Small intestine (tissue), 7 donors: ENCODE results near the gene MEGF11. TPM values are rescaled to one million over a fixed set of nuclear protein-coding genes. Genes with fewer than 3 reads are reported as not detected.

Experiments
- DNase-seq, 2 donors: peaks; one replicate each; pipeline versions ENCODE4 v3.0.0 to v3.0.0-alpha.2; 2013
- FAIRE-seq: peaks from 2 replicates; lab custom pipeline; 2012; peaks lifted over from hg19 to GRCh38; lab: Jason Lieb, UNC
- H3K27ac ChIP-seq, 3 donors: one replicate each; pipeline ENCODE4 v1.5.1; 2013; ENCODE audit warnings: low read length in 2 of 3, mild to moderate bottlenecking in 2 of 3, control low read depth in 1 of 3, inconsistent platforms in 1 of 3, low read depth in 1 of 3, moderate library complexity in 1 of 3
- H3K27me3 ChIP-seq, 3 donors: one replicate each; pipeline ENCODE4 v1.6.1; 2013; ENCODE audit warnings: low read length in 3 of 3, inconsistent platforms in 1 of 3; ENCODE audit not compliant: control insufficient read depth in 3 of 3, insufficient read depth in 3 of 3
- H3K36me3 ChIP-seq, 3 donors: one replicate each; pipeline ENCODE4 v1.6.1; 2013; ENCODE audit warnings: low read length in 3 of 3, inconsistent platforms in 1 of 3, low read depth in 1 of 3, mild to moderate bottlenecking in 1 of 3, moderate library complexity in 1 of 3; ENCODE audit not compliant: control insufficient read depth in 3 of 3, insufficient read depth in 2 of 3
- H3K4me1 ChIP-seq, 3 donors: one replicate each; pipeline ENCODE4 v1.6.1; 2013; ENCODE audit warnings: low read length in 2 of 3, inconsistent platforms in 1 of 3, low read depth in 1 of 3, mild to moderate bottlenecking in 1 of 3, moderate library complexity in 1 of 3; ENCODE audit not compliant: control insufficient read depth in 3 of 3, insufficient read depth in 2 of 3
- H3K4me3 ChIP-seq, 3 donors: one replicate each; pipeline ENCODE4 v1.5.1; 2013; ENCODE audit warnings: low read length in 3 of 3, control low read depth in 1 of 3, inconsistent platforms in 1 of 3, low read depth in 1 of 3, mild to moderate bottlenecking in 1 of 3, moderate library complexity in 1 of 3
- H3K9me3 ChIP-seq, 2 donors: one replicate each; pipeline ENCODE4 v1.6.1; 2013; ENCODE audit warnings: low read depth in 1 of 2, low read length in 1 of 2; ENCODE audit not compliant: control insufficient read depth in 2 of 2, insufficient read depth in 1 of 2
- WGBS, 3 donors: extraction: QIAGEN DNeasy Blood & Tissue Kit; methylation state at CpG; one replicate each; pipeline ENCODE4 v1.1.7; 2013; 5-methylcytosine and 5-hydroxymethylcytosine counted together
- polyA plus RNA-seq, 4 donors: library from polyadenylated mRNA; stranded (reverse) in 3 of 4; unstranded in 1 of 4; fragments of 200-250 nt in 3 of 4; fragments of 120-200 nt in 1 of 4; gene quantifications; one replicate each; pipeline versions ENCODE4 v1.2.1 to v1.2.3, GENCODE V29; 2013
- donor health status: healthy with polysubstance abuse.
- donor health status: control.
- donor health status: control.
- donor health status: Bipolar disorder and iron deficiency.
- donor health status: healthy.

The MEGF11 gene
- polyA plus RNA-seq, 4 donors, result 0.24 to 0.41 TPM; not detected in 2

- Histone ChIP-seq H3K27ac (no peak overlapping the region), H3K27me3 (no peaks in the 10 kb centered on the region), H3K9me3 (no peaks in the 10 kb centered on the region), H3K4me1 (no peaks in the 10 kb centered on the region), H3K36me3 (peaks cover 0 to 52% (median 0%) of the 10 kb centered on the region in 3 donors), H3K4me3 (no peak overlapping the region)
- DNase-seq, result no peak
- WGBS, 3 donors, result 93 to 96% (median 96%) methylated on average over 13 of the region's 13 CpGs
- FAIRE-seq, result no peak
Observed at GRCh38 chr15:65913631-65914199, 339.8 kb downstream of the MEGF11 start.

GRCh38 chr15:65912235-65912634, 341.3 kb downstream of the MEGF11 start:
- no peak overlapping the region for H3K4me3 ChIP-seq
- FAIRE-seq, result no peak

GRCh38 chr15:65910341-65910740, 343.2 kb downstream of the MEGF11 start:
- H3K4me3 ChIP-seq, result no peak overlapping the region
- FAIRE-seq (no peak), DNase-seq (no peak)
- H3K4me1 ChIP-seq, result peaks cover 2 to 11% (median 5%) of the 10 kb centered on the region in 3 donors
- H3K27me3 ChIP-seq, result no peaks in the 10 kb centered on the region
- H3K27ac ChIP-seq, result no peak overlapping the region
- H3K36me3 ChIP-seq, result peaks cover 2 to 62% (median 4%) of the 10 kb centered on the region in 3 donors
- 94 to 97% (median 95%) methylated on average over 4 of the region's 4 CpGs for WGBS, 3 donors
- no peaks in the 10 kb centered on the region for H3K9me3 ChIP-seq

More at GRCh38 chr15:65912235-65912634, 341.3 kb downstream of the MEGF11 start:
- H3K4me1 ChIP-seq, result no peaks in the 10 kb centered on the region
- H3K27me3 ChIP-seq, result no peaks in the 10 kb centered on the region
- no peak for DNase-seq
- H3K9me3 ChIP-seq, result no peaks in the 10 kb centered on the region
- 92 to 100% (median 100%) methylated on average over 2 of the region's 2 CpGs for WGBS, 3 donors
- peaks cover 0 to 58% (median 4%) of the 10 kb centered on the region in 3 donors for H3K36me3 ChIP-seq
- no peak overlapping the region for H3K27ac ChIP-seq

GRCh38 chr15:65909831-65910230, 343.7 kb downstream of the MEGF11 start:
- H3K36me3 ChIP-seq, result peaks cover 2 to 61% (median 4%) of the 10 kb centered on the region in 3 donors
- FAIRE-seq (no peak), DNase-seq (no peak)
- H3K4me1 ChIP-seq, result peaks cover 2 to 11% (median 5%) of the 10 kb centered on the region in 3 donors
- H3K27ac ChIP-seq, result no peak overlapping the region
- no peaks in the 10 kb centered on the region for H3K9me3 ChIP-seq
- WGBS, 3 donors, result 88 to 95% (median 93%) methylated on average over 3 of the region's 3 CpGs
- no peaks in the 10 kb centered on the region for H3K27me3 ChIP-seq
- no peak overlapping the region for H3K4me3 ChIP-seq

GRCh38 chr15:65908876-65909275, 344.7 kb downstream of the MEGF11 start:
- no peaks in the 10 kb centered on the region for H3K9me3 ChIP-seq
- no peaks in the 10 kb centered on the region for H3K27me3 ChIP-seq
- 89 to 95% (median 94%) methylated on average over 4 of the region's 4 CpGs for WGBS, 3 donors
- no peak for FAIRE-seq
- no peak overlapping the region for H3K27ac ChIP-seq
- peaks cover 2 to 11% (median 5%) of the 10 kb centered on the region in 3 donors for H3K4me1 ChIP-seq
- peaks cover 2 to 62% (median 4%) of the 10 kb centered on the region in 3 donors for H3K36me3 ChIP-seq
- no peak overlapping the region for H3K4me3 ChIP-seq
- no peak for DNase-seq

- no peaks in the 10 kb centered on the region for H3K27me3 ChIP-seq
- DNase-seq (no peak), FAIRE-seq (no peak)
- no peak overlapping the region for H3K4me3 ChIP-seq
- H3K4me1 ChIP-seq, result peaks cover 2 to 11% (median 5%) of the 10 kb centered on the region in 3 donors
- 97 to 98% (median 97%) methylated on average over 3 of the region's 3 CpGs for whole genome bisulfite sequencing, 3 donors
- no peak overlapping the region for H3K27ac ChIP-seq
- H3K36me3 ChIP-seq, result peaks cover 2 to 52% (median 7%) of the 10 kb centered on the region in 3 donors
- no peaks in the 10 kb centered on the region for H3K9me3 ChIP-seq
Observed at GRCh38 chr15:65907661-65908060, 345.9 kb downstream of the MEGF11 start.

- Histone ChIP-seq H3K4me1 (peaks cover 6 to 16% (median 8%) of the 10 kb centered on the region in 3 donors), H3K4me3 (no peak overlapping the region), H3K27ac (peak overlapping the region in 1 of 3 donors; percentile 47), H3K27me3 (no peaks in the 10 kb centered on the region), H3K9me3 (no peaks in the 10 kb centered on the region), H3K36me3 (peaks cover 2 to 43% (median 7%) of the 10 kb centered on the region in 3 donors)
- FAIRE-seq (no peak), DNase-seq (peak; percentile 76 to 79)
- WGBS, 3 donors, result 26 to 77% (median 41%) methylated on average over 1 of the region's 1 CpG
Observed at GRCh38 chr15:65906396-65906795, 347.2 kb downstream of the MEGF11 start.

- FAIRE-seq (no peak), DNase-seq (no peak)
- no peak overlapping the region for H3K27ac ChIP-seq
- no peak overlapping the region for H3K4me3 ChIP-seq
- H3K9me3 ChIP-seq, result no peaks in the 10 kb centered on the region
- H3K4me1 ChIP-seq, result peaks cover 6 to 16% (median 8%) of the 10 kb centered on the region in 3 donors
- H3K36me3 ChIP-seq, result peaks cover 2 to 27% (median 7%) of the 10 kb centered on the region in 3 donors
- 69 to 87% (median 86%) methylated on average over 4 of the region's 4 CpGs for WGBS, 3 donors
- H3K27me3 ChIP-seq, result no peaks in the 10 kb centered on the region
Observed at GRCh38 chr15:65904301-65904700, 349.2 kb downstream of the MEGF11 start.
